H1 (cell line): Measurements from ENCODE around the gene RRP12. TPM values are rescaled to one million over a fixed set of nuclear protein-coding genes. Genes with fewer than 3 reads are reported as not detected.

ENCODE experiments used
- CTCF ChIA-PET: fragments of 300-600 bp; sonication (Branson Sonifier 250); formaldehyde crosslinking; loops from one replicate; lab custom pipeline; 2021; ENCODE audit not compliant: partially characterized antibody; lab: Charles Lee
- POLR2A ChIA-PET: fragments of 300-600 bp; sonication (Branson Sonifier 250); formaldehyde crosslinking; loops from one replicate; lab custom pipeline; 2021; ENCODE audit warnings: inconsistent platforms; ENCODE audit not compliant: partially characterized antibody; lab: Charles Lee
- DNase-seq, 2 experiments: peaks; one replicate each; pipeline versions ENCODE4 v3.0.0 to v3.0.0-alpha.2; 2010 to 2022; ENCODE audit warnings: low spot score in 2 of 2, low read depth in 1 of 2, mixed read lengths in 1 of 2
- FAIRE-seq: peaks from 2 replicates; lab custom pipeline; 2011; peaks lifted over from hg19 to GRCh38; lab: Jason Lieb, UNC
- H2AFZ ChIP-seq: 2 replicates; pipeline ENCODE4 v1.8.1; 2012; ENCODE audit warnings: low read length, inconsistent platforms
- H2AK5ac ChIP-seq: 2 replicates; pipeline ENCODE4 v1.6.1; 2013; ENCODE audit warnings: low read depth, low read length
- H2BK120ac ChIP-seq: replicated peaks from 2 replicates; pipeline ENCODE3; 2013; ENCODE audit warnings: low read depth, low read length, inconsistent platforms
- H2BK12ac ChIP-seq: 2 replicates; pipeline ENCODE4 v1.6.1; 2013; ENCODE audit warnings: low read depth, low read length
- H2BK15ac ChIP-seq: 2 replicates; pipeline ENCODE4 v1.6.1; 2013; ENCODE audit warnings: low read length
- H2BK20ac ChIP-seq: 2 replicates; pipeline ENCODE4 v1.6.1; 2013; ENCODE audit warnings: low read length
- H2BK5ac ChIP-seq: 2 replicates; pipeline ENCODE4 v1.6.1; 2013; ENCODE audit warnings: low read depth, low read length
- H3K14ac ChIP-seq: 2 replicates; pipeline ENCODE4 v1.6.1; 2013; ENCODE audit warnings: inconsistent platforms; ENCODE audit not compliant: insufficient read length
- H3K18ac ChIP-seq: 2 replicates; pipeline ENCODE4 v1.6.1; 2013; ENCODE audit warnings: low read length; ENCODE audit errors: extremely low read depth
- H3K23ac ChIP-seq: 2 replicates; pipeline ENCODE4 v1.6.1; 2013; ENCODE audit warnings: inconsistent platforms; ENCODE audit not compliant: insufficient read length
- H3K23me2 ChIP-seq: 2 replicates; pipeline ENCODE4 v1.6.1; 2013; ENCODE audit warnings: low read depth, low read length
- H3K27ac ChIP-seq: 2 replicates; pipeline ENCODE4 v1.6.1; 2011; ENCODE audit warnings: low read depth, low read length, inconsistent platforms
- H3K27me3 ChIP-seq, 4 experiments: replicated peaks in 1 of 4; 1 replicate in 1 of 4; 2 replicates in 3 of 4; pipeline versions ENCODE4 v1.6.1 to v1.8.1; 2011 to 2013; ENCODE audit warnings: low read length in 3 of 4, mild to moderate bottlenecking in 3 of 4, inconsistent platforms in 2 of 4, mixed read lengths in 2 of 4, moderate library complexity in 1 of 4; ENCODE audit not compliant: control insufficient read depth in 3 of 4, insufficient read depth in 3 of 4; ENCODE audit errors: extremely low read depth in 1 of 4
- H3K36me3 ChIP-seq, 4 experiments: 2 replicates each; pipeline versions ENCODE4 v1.6.1 to v1.8.1; 2011 to 2013; ENCODE audit warnings: mild to moderate bottlenecking in 4 of 4, low read length in 3 of 4, moderate library complexity in 2 of 4, control low read depth in 1 of 4, inconsistent platforms in 1 of 4; ENCODE audit not compliant: insufficient read depth in 4 of 4, control insufficient read depth in 2 of 4
- H3K4ac ChIP-seq: replicated peaks from 2 replicates; pipeline ENCODE3; 2013; ENCODE audit warnings: low read length, low read depth, mixed read lengths, inconsistent platforms; ENCODE audit not compliant: insufficient read length
- H3K4me1 ChIP-seq, 4 experiments: replicated peaks in 1 of 4; 1 replicate in 1 of 4; 2 replicates in 3 of 4; pipeline versions ENCODE4 v1.6.1 to v1.8.1; 2011 to 2013; ENCODE audit warnings: low read length in 3 of 4, inconsistent platforms in 2 of 4, mixed read lengths in 1 of 4; ENCODE audit not compliant: insufficient read depth in 4 of 4, control insufficient read depth in 3 of 4
- H3K4me2 ChIP-seq, 2 experiments: 2 replicates each; pipeline versions ENCODE4 v1.6.1 to v1.8.1; 2011 to 2013; ENCODE audit warnings: low read depth in 2 of 2, low read length in 2 of 2, control low read depth in 1 of 2, inconsistent platforms in 1 of 2, mild to moderate bottlenecking in 1 of 2; ENCODE audit not compliant: insufficient read depth in 1 of 2
- H3K4me3 ChIP-seq, 4 experiments: fragments of 200-600, 300-600 bp in 1 of 4; sonication (generic), shearing (Covaris generic), sonication (Bioruptor Twin) in 1 of 4; 2 replicates each; pipeline versions ENCODE4 v1.5.1 to v1.8.1; 2011 to 2016; ENCODE audit warnings: low read length in 4 of 4, low read depth in 3 of 4, control low read depth in 2 of 4, inconsistent platforms in 2 of 4, mild to moderate bottlenecking in 2 of 4, mixed read lengths in 1 of 4, moderate library complexity in 1 of 4; ENCODE audit not compliant: insufficient read depth in 2 of 4; ENCODE audit errors: extremely low read depth in 1 of 4
- H3K56ac ChIP-seq: replicated peaks from 2 replicates; pipeline ENCODE3; 2013; ENCODE audit warnings: low read depth, mild to moderate bottlenecking, mixed read lengths, low read length, inconsistent platforms; ENCODE audit not compliant: insufficient read length
- H3K79me1 ChIP-seq: 2 replicates; pipeline ENCODE4 v1.6.1; 2013; ENCODE audit warnings: low read depth, low read length, control low read depth
- H3K79me2 ChIP-seq, 2 experiments: 2 replicates each; pipeline versions ENCODE4 v1.6.1 to v1.8.1; 2012 to 2013; ENCODE audit warnings: low read length in 2 of 2, mild to moderate bottlenecking in 2 of 2, inconsistent platforms in 1 of 2; ENCODE audit not compliant: insufficient read depth in 2 of 2, control insufficient read depth in 1 of 2
- H3K9ac ChIP-seq, 4 experiments: replicated peaks in 1 of 4; 1 replicate in 1 of 4; 2 replicates in 3 of 4; pipeline versions ENCODE4 v1.6.1 to v1.8.1; 2011 to 2013; ENCODE audit warnings: low read depth in 3 of 4, low read length in 3 of 4, control low read depth in 2 of 4, mild to moderate bottlenecking in 2 of 4, moderate library complexity in 2 of 4, inconsistent platforms in 1 of 4; ENCODE audit errors: extremely low read depth in 1 of 4
- H3K9me3 ChIP-seq, 2 experiments: 2 replicates each; pipeline versions ENCODE4 v1.6.1 to v1.8.1; 2012 to 2013; ENCODE audit warnings: mild to moderate bottlenecking in 2 of 2, moderate library complexity in 2 of 2, control low read depth in 1 of 2, inconsistent platforms in 1 of 2, low read depth in 1 of 2, low read length in 1 of 2, mixed read lengths in 1 of 2; ENCODE audit not compliant: insufficient read depth in 2 of 2
- H4K20me1 ChIP-seq, 2 experiments: replicated peaks in 1 of 2; 2 replicates each; pipeline versions ENCODE3 to v1.8.1; 2011 to 2013; ENCODE audit warnings: inconsistent platforms in 2 of 2, low read length in 2 of 2, mild to moderate bottlenecking in 1 of 2; ENCODE audit not compliant: insufficient read depth in 2 of 2, control insufficient read depth in 1 of 2
- H4K5ac ChIP-seq: 2 replicates; pipeline ENCODE4 v1.6.1; 2013; ENCODE audit warnings: low read length, low read depth, mixed read lengths, inconsistent platforms; ENCODE audit not compliant: insufficient read length
- H4K8ac ChIP-seq: 2 replicates; pipeline ENCODE4 v1.8.0; 2013; ENCODE audit warnings: mild to moderate bottlenecking, moderate library complexity, low read length, inconsistent platforms; ENCODE audit not compliant: insufficient read depth; ENCODE audit errors: extremely low read depth
- H4K91ac ChIP-seq: replicated peaks from 2 replicates; pipeline ENCODE3; 2013; ENCODE audit warnings: low read length, mixed read lengths, inconsistent platforms; ENCODE audit not compliant: insufficient read length
- BRCA1 ChIP-seq: IDR thresholded peaks from 2 replicates; pipeline ENCODE4 v1.6.1; 2012; ENCODE audit warnings: low read depth, low read length, improper control_type of control experiment
- EZH2 ChIP-seq: fragments of 200-600 bp; sonication (generic); IDR thresholded peaks from 2 replicates; pipeline ENCODE4 v1.7.1; 2012; ENCODE audit warnings: low read depth, mild to moderate bottlenecking, moderate library complexity, low read length, inconsistent platforms; ENCODE audit not compliant: severe bottlenecking
- GABPA ChIP-seq: IDR thresholded peaks from 2 replicates; pipeline ENCODE4 v1.6.1; 2011; ENCODE audit warnings: mild to moderate bottlenecking, low read length, moderate library complexity, borderline replicate concordance; ENCODE audit not compliant: insufficient read depth
- JUN ChIP-seq: IDR thresholded peaks from 2 replicates; pipeline ENCODE4 v1.6.1; 2011; ENCODE audit warnings: low read depth, mild to moderate bottlenecking, improper control_type of control experiment, low read length
- KDM1A ChIP-seq: fragments of 200-600, 300-600 bp; sonication (generic); IDR thresholded peaks from 2 replicates; pipeline ENCODE4 v1.7.1; 2016; ENCODE audit warnings: mild to moderate bottlenecking, low read length, borderline replicate concordance
- KDM5A ChIP-seq: fragments of 200-600 bp; IDR thresholded peaks from 2 replicates; pipeline ENCODE4 v1.7.1; 2012; ENCODE audit warnings: mild to moderate bottlenecking, low read length, inconsistent platforms, mixed read lengths
- NANOG ChIP-seq: IDR thresholded peaks from 2 replicates; pipeline ENCODE4 v1.6.1; 2011; ENCODE audit warnings: low read length, low read depth, mild to moderate bottlenecking, inconsistent platforms; ENCODE audit not compliant: insufficient read depth, poor library complexity, severe bottlenecking
- PHF8 ChIP-seq: fragments of 200-600 bp; sonication (generic); conservative IDR thresholded peaks from 2 replicates; pipeline ENCODE4 v1.7.1; 2012; ENCODE audit warnings: low read depth, mild to moderate bottlenecking, inconsistent platforms, low read length, moderate library complexity
- POLR2AphosphoS5 ChIP-seq: IDR thresholded peaks from 2 replicates; pipeline ENCODE4 v1.6.1; 2011; ENCODE audit warnings: low read depth, low read length
- SIN3A ChIP-seq, 2 experiments: IDR thresholded peaks in 1 of 2; conservative IDR thresholded peaks in 1 of 2; 2 replicates each; pipeline ENCODE4 v1.6.1; 2011 to 2012; ENCODE audit warnings: low read length in 2 of 2, improper control_type of control experiment in 1 of 2, low read depth in 1 of 2, mild to moderate bottlenecking in 1 of 2
- SP4 ChIP-seq: IDR thresholded peaks from 2 replicates; pipeline ENCODE4 v1.6.1; 2012; ENCODE audit warnings: low read length, inconsistent platforms
- SRF ChIP-seq: IDR thresholded peaks from 2 replicates; pipeline ENCODE4 v1.6.1; 2011; ENCODE audit warnings: mild to moderate bottlenecking, low read depth, low read length, moderate library complexity
- TBP ChIP-seq: IDR thresholded peaks from 2 replicates; pipeline ENCODE4 v1.6.1; 2011; ENCODE audit warnings: low read depth, low read length, improper control_type of control experiment
- TEAD4 ChIP-seq: IDR thresholded peaks from 2 replicates; pipeline ENCODE4 v1.6.1; 2012; ENCODE audit warnings: low read depth, low read length, inconsistent platforms, mixed read lengths
- WGBS, 2 experiments: shearing (Covaris generic) in 1 of 2; methylation state at CpG; one replicate each; pipeline versions ENCODE4 v1.1.6 to v1.1.7; 2013 to 2015; ENCODE audit warnings: low lambda C conversion rate in 2 of 2, mixed read lengths in 2 of 2, inconsistent platforms in 1 of 2, low coverage in 1 of 2, missing lambda C conversion rate in 1 of 2; ENCODE audit not compliant: insufficient replicate concordance in 2 of 2, insufficient coverage in 1 of 2, insufficient read length in 1 of 2; ENCODE audit errors: extremely low coverage in 1 of 2, missing lambda C conversion rate in 1 of 2; 5-methylcytosine and 5-hydroxymethylcytosine counted together
- polyA plus RNA-seq, 7 experiments: library from polyadenylated mRNA; depleted of rRNA in 3 of 7; stranded (reverse) in 5 of 7; unstranded in 2 of 7; fragments of >200 nt in 5 of 7; fragments of 200-250 nt in 2 of 7; gene quantifications; 1 replicate in 5 of 7; 2 replicates in 1 of 7; 4 replicates in 1 of 7; pipeline versions ENCODE4 v1.2.1 to v1.2.3, GENCODE V29; 2011 to 2013; ENCODE audit warnings: missing spikeins in 2 of 7, mixed read lengths in 2 of 7
- total RNA-seq: library from RNA; stranded (reverse); fragmentation: NEBNext Ultra II Directional; extraction: Animal tissue kit (Norgen Biotek cat#: 25700); gene quantifications from 2 replicates; pipeline ENCODE4 v1.2.1, GENCODE V29; 2021

The RRP12 gene
- total and polyA plus RNA-seq, 2 of the 8 experiments (the other 6 are each of a cell fraction or from before 2014, with no cell fraction given), result 21.0 to 65.8 TPM

DNA sequence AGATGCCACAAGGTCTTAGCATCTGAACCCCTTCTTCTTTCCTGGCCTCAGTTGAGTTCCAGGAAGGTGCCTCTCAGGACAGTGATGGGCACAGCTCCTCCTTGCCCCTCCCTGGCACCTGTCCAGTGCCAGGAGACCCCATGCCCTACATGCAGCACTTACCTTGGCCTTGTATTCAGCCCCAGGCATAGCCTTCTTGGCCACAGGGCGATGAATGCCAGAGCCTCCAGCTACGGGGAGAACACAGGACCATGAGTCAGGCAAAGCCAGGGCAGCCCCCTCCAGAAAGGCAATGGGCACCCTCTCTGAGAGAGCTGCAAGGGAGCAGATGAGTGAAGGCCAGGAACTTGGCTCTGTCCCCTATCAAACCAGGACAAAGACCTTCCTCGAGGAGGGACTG is 42.4 kb downstream of the RRP12 start:
- Histone ChIP-seq H3K4ac (no peak overlapping the region), H2BK20ac (no peak overlapping the region), H3K9me3 (no peaks in the 10 kb centered on the region), H4K5ac (no peak overlapping the region), H3K79me1 (no peaks in the 10 kb centered on the region), H2BK120ac (no peak overlapping the region), H4K91ac (no peak overlapping the region), H3K4me1 (peaks cover 0 to 3% (median 1%) of the 10 kb centered on the region in 4 experiments; a peak in 3 of 7 replicates), H3K27me3 (no peaks in the 10 kb centered on the region), H3K14ac (no peak overlapping the region), H3K36me3 (peaks cover 7 to 33% (median 30%) of the 10 kb centered on the region in 4 experiments), H4K20me1 (peaks cover 0 to 4% of the 10 kb centered on the region in 2 experiments), H3K18ac (no peak overlapping the region), H2BK15ac (no peak overlapping the region), H3K4me2 (no peak overlapping the region), H3K27ac (no peak overlapping the region), H2BK5ac (no peak overlapping the region), H3K23ac (no peak overlapping the region), H3K56ac (no peak overlapping the region), H2BK12ac (no peak overlapping the region), H4K8ac (no peak overlapping the region), H2AFZ (no peak overlapping the region), H3K79me2 (no peaks in the 10 kb centered on the region), H3K23me2 (no peaks in the 10 kb centered on the region), H3K9ac (no peak overlapping the region), H3K4me3 (no peak overlapping the region), H2AK5ac (no peak overlapping the region)
- CTCF ChIA-PET, result interaction anchor here (0.7 to 7.2 kb wide), 10 partner anchors 9 to 148 kb away, joined by 4 to 45 read pairs (median 6); partner anchors contain the start of gene RRP12
- FAIRE-seq (no peak), DNase-seq (no peak)
- 98% methylated on average over 3 of the region's 3 CpGs; no CpG with 5 or more reads in 1 of the 2 experiments for WGBS, 2 experiments
- POLR2A ChIA-PET, result interaction anchor here (1.3 to 2.1 kb wide), 5 partner anchors 13 to 77 kb away, joined by 3 to 6 read pairs (median 4); partner anchors contain the start of gene RRP12
- TF ChIP-seq KDM1A, result no peak
- TF ChIP-seq TBP, result no peak
- TF ChIP-seq POLR2AphosphoS5, result no peak
- no peak for TF ChIP-seq JUN
- TF ChIP-seq PHF8, result no peak
- TF ChIP-seq TEAD4, result no peak
- TF ChIP-seq SIN3A (conservative IDR thresholded peaks at IDR 0.05 in 1 of 2, IDR thresholded peaks at IDR 0.05 in 1 of 2; ENCODE audit: low read depth in 1 of 2, low read length in 2 of 2), result no peak
- no peak for TF ChIP-seq BRCA1
- TF ChIP-seq KDM5A, result no peak
- no peak for TF ChIP-seq SP4
- TF ChIP-seq EZH2, result no peak
- TF ChIP-seq GABPA, result no peak
- TF ChIP-seq SRF, result no peak
- TF ChIP-seq NANOG, result no peak
